ENCODE data around the gene NCKAP5. TPM values are rescaled to one million over a fixed set of nuclear protein-coding genes. Genes with fewer than 3 reads are reported as not detected.

Gene NCKAP5
- total and polyA plus RNA-seq, 2 of the 8 experiments (the other 6 are each of a cell fraction or from before 2014, with no cell fraction given): 0.27 to 0.86 TPM

- H3K4me3 ChIP-seq (ENCODE audit: extremely low read depth in 1 of 4, insufficient read depth in 2 of 4, low read depth in 3 of 4, low read length in 4 of 4): no peak overlapping the region
- no peak overlapping the region for H3K18ac ChIP-seq (ENCODE audit: extremely low read depth, low read length)
- no peak overlapping the region for H2BK20ac ChIP-seq (ENCODE audit: low read length)
- no peak overlapping the region for H2BK12ac ChIP-seq (ENCODE audit: low read depth, low read length)
- no peak overlapping the region for H3K56ac ChIP-seq (replicated peaks; ENCODE audit: insufficient read length, low read depth, low read length)
- H3K4ac ChIP-seq (replicated peaks; ENCODE audit: insufficient read length, low read depth, low read length): no peak overlapping the region
- 93% methylated on average over 7 of the region's 7 CpGs; no CpG with 5 or more reads in 1 of the 2 experiments for WGBS, 2 experiments (ENCODE audit: extremely low coverage in 1 of 2, insufficient coverage in 1 of 2, insufficient read length in 1 of 2, insufficient replicate concordance in 2 of 2, low coverage in 1 of 2, low lambda C conversion rate in 2 of 2, missing lambda C conversion rate in 1 of 2)
- no peak overlapping the region for H2AK5ac ChIP-seq (ENCODE audit: low read depth, low read length)
- no peaks in the 10 kb centered on the region for H3K79me1 ChIP-seq (ENCODE audit: low read depth, low read length)
- no peaks in the 10 kb centered on the region for H3K9me3 ChIP-seq (ENCODE audit: insufficient read depth in 2 of 2, low read depth in 1 of 2, low read length in 1 of 2)
- H3K4me2 ChIP-seq (ENCODE audit: insufficient read depth in 1 of 2, low read depth in 2 of 2, low read length in 2 of 2): no peak overlapping the region
- FAIRE-seq (no peak), DNase-seq (ENCODE audit: low read depth in 1 of 2, low spot score in 2 of 2) (no peak)
- no peaks in the 10 kb centered on the region for H3K36me3 ChIP-seq (ENCODE audit: control insufficient read depth in 2 of 4, insufficient read depth in 4 of 4, low read length in 3 of 4)
- no peak overlapping the region for H3K27ac ChIP-seq (ENCODE audit: low read depth, low read length)
- ChIA-PET CTCF (ENCODE audit: partially characterized antibody) (interaction anchor here (1.5 kb wide), 1 partner anchor 8 kb away, joined by 3 read pairs; no protein-coding TSS in a partner anchor), POLR2A (ENCODE audit: partially characterized antibody) (no interaction called here)
- H4K20me1 ChIP-seq (replicated peaks in 1 of 2; ENCODE audit: control insufficient read depth in 1 of 2, insufficient read depth in 2 of 2, low read length in 2 of 2): no peaks in the 10 kb centered on the region
- no peaks in the 10 kb centered on the region for H3K23me2 ChIP-seq (ENCODE audit: low read depth, low read length)
- H3K79me2 ChIP-seq (ENCODE audit: control insufficient read depth in 1 of 2, insufficient read depth in 2 of 2, low read length in 2 of 2): no peaks in the 10 kb centered on the region
- no peak overlapping the region for H2BK5ac ChIP-seq (ENCODE audit: low read depth, low read length)
- H4K5ac ChIP-seq (ENCODE audit: insufficient read length, low read depth, low read length): no peak overlapping the region
- H3K27me3 ChIP-seq (replicated peaks in 1 of 4; ENCODE audit: control insufficient read depth in 3 of 4, extremely low read depth in 1 of 4, insufficient read depth in 3 of 4, low read length in 3 of 4): no peaks in the 10 kb centered on the region
- H2BK120ac ChIP-seq (replicated peaks; ENCODE audit: low read depth, low read length): no peak overlapping the region
- no peak overlapping the region for H2BK15ac ChIP-seq (ENCODE audit: low read length)
- H3K14ac ChIP-seq (ENCODE audit: insufficient read length): no peak overlapping the region
- H2AFZ ChIP-seq (ENCODE audit: low read length): no peak overlapping the region
- no peaks in the 10 kb centered on the region for H3K4me1 ChIP-seq (replicated peaks in 1 of 4; ENCODE audit: control insufficient read depth in 3 of 4, insufficient read depth in 4 of 4, low read length in 3 of 4)
- no peak overlapping the region for H3K9ac ChIP-seq (replicated peaks in 1 of 4; ENCODE audit: extremely low read depth in 1 of 4, low read depth in 3 of 4, low read length in 3 of 4)
- H4K8ac ChIP-seq (ENCODE audit: extremely low read depth, insufficient read depth, low read length): no peak overlapping the region
- no peak overlapping the region for H4K91ac ChIP-seq (replicated peaks; ENCODE audit: insufficient read length, low read length)
- H3K23ac ChIP-seq (ENCODE audit: insufficient read length): no peak overlapping the region
- no peak for TF ChIP-seq RBBP5 (IDR thresholded peaks at IDR 0.05; ENCODE audit: borderline replicate concordance, low read depth, low read length)
- no peak for TF ChIP-seq CTCF (IDR thresholded peaks at IDR 0.05; ENCODE audit: control extremely low read depth in 1 of 3, insufficient read depth in 1 of 3, low read depth in 1 of 3, low read length in 3 of 3)
- TF ChIP-seq JUND (IDR thresholded peaks at IDR 0.05; ENCODE audit: low read length): no peak
- no peak for TF ChIP-seq TCF12 (IDR thresholded peaks at IDR 0.05; ENCODE audit: low read depth, low read length)
- TF ChIP-seq SP4 (IDR thresholded peaks at IDR 0.05; ENCODE audit: low read length): no peak
- TF ChIP-seq SUZ12 (IDR thresholded peaks at IDR 0.05; ENCODE audit: low read length): no peak
- TF ChIP-seq POLR2A (IDR thresholded peaks at IDR 0.05; ENCODE audit: control extremely low read depth in 1 of 2, low read depth in 2 of 2, low read length in 2 of 2): no peak
- TF ChIP-seq GABPA (IDR thresholded peaks at IDR 0.05; ENCODE audit: borderline replicate concordance, insufficient read depth, low read length): no peak
- no peak for TF ChIP-seq CTBP2 (IDR thresholded peaks at IDR 0.05; ENCODE audit: borderline replicate concordance, insufficient read depth, insufficient read length, low read length)
- no peak for TF ChIP-seq SRF (IDR thresholded peaks at IDR 0.05; ENCODE audit: low read depth, low read length)
- no peak for TF ChIP-seq POU5F1 (IDR thresholded peaks at IDR 0.05; ENCODE audit: low read depth, low read length)
These were observed 596.8 kb downstream of the NCKAP5 start for GRCh38 chr2:132971310-132972061.
